D341Med (cell line): ENCODE measurements around the gene MYD88.
A peak's percentile ranks its signal among the peaks of the same experiment; 100 is the strongest.

Experiments used
- DNase-seq: peaks from one replicate; pipeline ENCODE4 v3.0.0; 2012; ENCODE audit warnings: low spot score

Gene MYD88

GRCh38 chr3:38165722-38166387 lies 27.4 kb downstream of the MYD88 start:
- DNase-seq: peak; percentile 52

- no peak for DNase-seq
Observed at GRCh38 chr3:38167591-38167990, 29.1 kb downstream of the MYD88 start.

GRCh38 chr3:38168151-38169026 lies 29.9 kb downstream of the MYD88 start:
- no peak for DNase-seq

- DNase-seq: no peak
Observed at GRCh38 chr3:38169027-38169317, 30.5 kb downstream of the MYD88 start.

- DNase-seq: no peak
Observed at GRCh38 chr3:38170722-38171121, 32.3 kb downstream of the MYD88 start.

- DNase-seq: no peak
Observed at GRCh38 chr3:38171622-38172021, 33.2 kb downstream of the MYD88 start.

GRCh38 chr3:38173834-38174418 lies 35.5 kb downstream of the MYD88 start:
- DNase-seq: no peak

- no peak for DNase-seq
Observed at GRCh38 chr3:38177181-38177580, 38.7 kb downstream of the MYD88 start.

GRCh38 chr3:38186781-38187180 lies 48.3 kb downstream of the MYD88 start:
- no peak for DNase-seq

- DNase-seq: no peak
Observed at GRCh38 chr3:38190481-38190881, 52.0 kb downstream of the MYD88 start.
